Epithelial cell of proximal tubule (primary cell): ENCODE results near the gene SLCO2A1. TPM values are rescaled to one million over a fixed set of nuclear protein-coding genes. Genes with fewer than 3 reads are reported as not detected.
A peak's percentile ranks its signal among the peaks of the same experiment; 100 is the strongest.

Experiments
- DNase-seq: peaks from one replicate; pipeline ENCODE4 v3.0.0-alpha.2; 2011; ENCODE audit warnings: low read depth
- H3K4me3 ChIP-seq: 2 replicates; pipeline ENCODE4 v1.5.1; 2011; ENCODE audit warnings: low read depth, mild to moderate bottlenecking, low read length
- total RNA-seq: library from RNA; depleted of rRNA; stranded (reverse); fragments of >200 nt; gene quantifications from 2 replicates; pipeline ENCODE4 v1.2.3, GENCODE V29; 2015
- TF ChIP-seq, protein P1 (sequence below): conservative IDR thresholded peaks from 2 replicates; pipeline ENCODE4 v1.5.1; 2012; ENCODE audit warnings: low read depth, mild to moderate bottlenecking, low read length

SLCO2A1 gene
- total RNA-seq, 1 donor from 2014 or later: 0.75 TPM

DNA sequence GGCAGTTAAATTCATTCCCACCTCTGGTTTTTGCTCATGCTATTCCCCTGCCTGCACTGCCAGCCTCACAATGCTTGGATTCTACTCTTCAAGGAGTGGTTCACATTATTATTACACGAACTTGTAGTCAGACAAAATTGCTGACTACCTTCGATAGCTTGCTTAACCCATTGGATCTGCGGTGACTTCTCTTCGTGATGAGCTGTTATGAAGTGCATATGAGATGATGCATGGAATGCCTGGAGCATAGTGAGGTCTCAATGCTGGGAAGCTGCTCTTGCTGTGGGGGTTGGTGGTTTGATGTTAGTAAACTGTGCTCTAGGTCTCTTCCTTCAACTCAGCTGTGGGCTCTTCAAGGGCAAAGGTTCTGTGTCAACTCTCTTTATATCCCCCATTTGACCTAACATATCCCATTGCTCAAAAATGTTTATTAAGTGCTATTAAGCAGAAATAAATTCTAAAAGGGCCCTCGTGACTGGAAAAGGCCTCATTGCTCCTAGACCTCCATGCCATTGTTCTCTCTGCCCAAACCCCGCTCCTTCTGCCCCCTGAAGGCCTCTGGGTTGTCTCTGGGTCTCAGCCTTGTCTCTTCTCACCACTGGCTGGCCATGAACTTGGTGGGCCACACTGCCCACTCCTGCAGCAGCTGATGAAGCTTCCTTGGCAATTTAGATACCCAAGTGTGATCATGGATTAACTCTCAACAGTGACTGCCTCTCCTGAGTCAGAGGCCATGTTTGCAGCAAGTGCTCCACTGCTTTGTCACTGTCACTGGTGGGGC lies 4.5 kb upstream of the SLCO2A1 start:
- H3K4me3 ChIP-seq: no peak overlapping the region
- TF ChIP-seq, protein P1, sequence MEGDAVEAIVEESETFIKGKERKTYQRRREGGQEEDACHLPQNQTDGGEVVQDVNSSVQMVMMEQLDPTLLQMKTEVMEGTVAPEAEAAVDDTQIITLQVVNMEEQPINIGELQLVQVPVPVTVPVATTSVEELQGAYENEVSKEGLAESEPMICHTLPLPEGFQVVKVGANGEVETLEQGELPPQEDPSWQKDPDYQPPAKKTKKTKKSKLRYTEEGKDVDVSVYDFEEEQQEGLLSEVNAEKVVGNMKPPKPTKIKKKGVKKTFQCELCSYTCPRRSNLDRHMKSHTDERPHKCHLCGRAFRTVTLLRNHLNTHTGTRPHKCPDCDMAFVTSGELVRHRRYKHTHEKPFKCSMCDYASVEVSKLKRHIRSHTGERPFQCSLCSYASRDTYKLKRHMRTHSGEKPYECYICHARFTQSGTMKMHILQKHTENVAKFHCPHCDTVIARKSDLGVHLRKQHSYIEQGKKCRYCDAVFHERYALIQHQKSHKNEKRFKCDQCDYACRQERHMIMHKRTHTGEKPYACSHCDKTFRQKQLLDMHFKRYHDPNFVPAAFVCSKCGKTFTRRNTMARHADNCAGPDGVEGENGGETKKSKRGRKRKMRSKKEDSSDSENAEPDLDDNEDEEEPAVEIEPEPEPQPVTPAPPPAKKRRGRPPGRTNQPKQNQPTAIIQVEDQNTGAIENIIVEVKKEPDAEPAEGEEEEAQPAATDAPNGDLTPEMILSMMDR: no peak
- no peak for DNase-seq

DNA sequence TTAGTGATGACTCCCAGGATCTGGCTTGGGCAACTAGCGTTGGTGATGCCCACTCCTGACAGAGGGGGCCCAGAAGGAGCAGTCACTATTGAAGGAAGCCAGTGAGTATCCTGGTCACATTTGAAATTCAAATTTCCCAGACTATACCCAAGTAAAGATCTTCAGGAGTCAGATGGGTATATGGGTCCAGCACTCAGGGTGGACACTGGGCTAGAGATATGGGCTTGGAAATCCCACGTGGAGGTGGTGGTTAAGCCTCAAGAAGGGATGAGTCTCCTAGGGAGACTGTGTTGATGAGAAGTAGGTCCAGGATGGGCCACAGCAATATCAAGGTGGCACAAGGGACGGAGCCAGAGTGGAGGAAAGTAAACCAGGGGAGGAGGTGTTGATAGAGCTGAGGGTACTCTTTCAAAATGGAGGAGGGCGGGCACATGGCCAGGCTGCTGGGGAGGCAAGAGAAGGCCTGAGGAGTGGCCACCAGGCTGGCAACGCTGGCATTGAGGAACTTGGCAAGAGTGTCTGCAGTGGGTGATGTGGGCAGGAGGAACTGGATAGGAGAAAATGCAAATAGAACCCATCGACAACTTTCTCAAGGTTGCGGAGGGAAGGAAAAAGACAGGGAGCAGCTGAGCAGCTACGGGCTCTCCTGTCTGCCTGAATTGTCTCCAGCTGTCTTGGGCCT lies 3.7 kb upstream of the SLCO2A1 start:
- no peak overlapping the region for H3K4me3 ChIP-seq
- DNase-seq: no peak
- TF ChIP-seq, protein P1: no peak

GRCh38 chr3:134031348-134031915 lies 1.7 kb upstream of the SLCO2A1 start:
- no peak for DNase-seq
- TF ChIP-seq, protein P1: no peak
- H3K4me3 ChIP-seq: no peak overlapping the region

- DNase-seq: no peak
- peak overlapping the region; percentile 68 for H3K4me3 ChIP-seq
- TF ChIP-seq, protein P1: no peak
Measured at GRCh38 chr3:134030379-134031347, 938 bp upstream of the SLCO2A1 start.

DNA sequence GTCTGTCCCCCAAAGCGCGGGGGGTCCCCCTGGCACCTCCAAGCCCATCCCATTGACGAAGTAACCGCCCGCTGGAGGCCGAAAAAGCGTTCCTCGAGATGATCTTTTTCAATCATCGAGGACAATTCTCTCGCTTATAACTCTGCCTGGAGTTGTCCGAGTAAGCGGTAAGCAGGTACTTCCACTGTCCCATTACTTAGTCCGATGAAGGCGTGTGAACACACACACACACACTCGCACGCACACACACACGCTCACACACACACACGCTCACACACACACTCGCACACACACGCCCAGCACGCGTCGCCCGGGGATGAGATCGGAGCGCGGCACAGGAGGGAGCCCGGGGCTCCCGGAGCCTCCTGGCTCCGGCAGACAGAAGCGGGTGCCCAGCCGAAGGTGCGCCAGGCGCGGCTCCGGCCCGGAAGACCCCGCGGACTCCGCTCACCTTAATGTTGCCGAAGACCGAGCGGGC lies 430 bp downstream of the SLCO2A1 start:
- no peak for DNase-seq
- H3K4me3 ChIP-seq: peak overlapping the region; percentile 68
- TF ChIP-seq, protein P1: no peak
